GM18858 (cell line): ENCODE data around the gene MZT1.

Experiments
- ATAC-seq: cut with Tn5 transposase; IDR thresholded peaks from one replicate; pipeline ENCODE4 v1.9.1; 2021; ENCODE audit not compliant: unreplicated experiment

MZT1 gene

DNA sequence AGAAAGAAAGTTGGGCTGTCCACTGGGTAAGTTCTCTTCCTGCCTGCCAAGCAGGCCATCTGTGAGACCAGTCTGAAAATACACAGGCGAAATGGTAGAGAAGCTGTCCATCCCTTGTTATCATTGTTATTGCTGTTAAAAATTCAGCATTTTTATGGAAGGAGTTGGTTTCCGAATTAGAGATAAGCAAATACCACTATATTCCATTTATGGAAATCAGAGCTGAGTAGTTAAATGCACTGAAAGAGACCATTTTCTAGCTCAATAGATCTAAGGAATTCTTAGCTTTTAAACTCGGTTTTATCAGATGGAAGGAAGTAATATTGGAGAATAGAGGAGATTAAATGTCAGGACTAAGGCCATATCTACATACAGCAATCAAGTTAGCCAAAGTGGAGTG lies 40.7 kb downstream of the MZT1 start:
- no peak for ATAC-seq

DNA sequence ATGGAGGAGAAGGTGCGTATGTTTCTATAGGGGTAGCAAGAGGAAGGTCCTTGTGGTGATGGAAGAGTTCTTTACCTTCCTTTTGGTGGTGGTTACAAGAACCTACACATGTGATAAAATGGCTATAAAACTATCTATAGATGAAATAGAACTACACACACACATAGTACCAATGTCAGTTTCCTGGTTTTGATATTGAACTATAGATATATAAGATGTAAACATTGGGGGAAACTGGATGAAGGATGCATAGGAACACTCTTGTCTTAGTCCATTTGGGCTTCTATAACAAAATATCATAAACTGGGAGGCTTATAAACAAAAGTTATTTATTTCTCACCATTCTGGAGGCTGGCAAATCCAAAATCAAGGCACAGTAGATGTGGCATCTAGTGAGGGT lies 47.1 kb downstream of the MZT1 start:
- ATAC-seq = no peak

DNA sequence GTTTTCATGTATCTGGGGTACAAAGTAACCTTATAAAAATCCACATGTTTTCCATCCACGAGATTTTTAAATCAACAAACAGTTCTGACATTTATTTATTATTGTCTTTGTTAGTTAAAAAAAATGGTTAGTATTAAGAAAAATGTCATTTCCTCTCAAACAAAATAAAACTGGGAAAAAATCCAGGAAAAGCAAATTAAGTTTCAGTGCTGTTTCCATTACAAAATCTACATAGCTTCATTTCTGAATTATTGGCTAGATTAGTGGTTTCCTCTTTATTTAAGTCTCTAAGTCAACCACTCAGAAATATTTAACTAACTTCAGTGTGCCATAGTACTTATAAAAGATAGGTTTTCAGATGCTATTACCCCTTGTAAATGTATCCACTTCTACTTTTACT lies 49.1 kb downstream of the MZT1 start:
- no peak for ATAC-seq

DNA sequence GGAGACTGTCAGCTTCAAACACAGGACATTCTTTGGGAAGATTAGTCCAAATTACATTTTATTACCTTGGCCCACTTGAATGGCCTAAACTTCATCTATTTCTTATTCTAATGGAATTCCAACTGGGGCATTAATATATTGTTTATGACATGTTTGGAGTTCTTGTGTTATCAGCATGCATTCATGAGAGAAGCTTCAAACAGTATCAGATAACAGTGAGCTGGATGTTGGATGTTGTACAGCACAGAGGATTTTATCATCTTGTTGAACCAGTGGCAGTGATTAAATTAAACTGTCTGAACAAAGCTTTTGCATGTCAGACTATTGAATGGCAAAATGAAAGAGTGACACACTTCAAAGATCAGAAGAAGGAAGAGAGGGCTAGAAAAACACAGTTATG lies 50.0 kb downstream of the MZT1 start:
- ATAC-seq = no peak

DNA sequence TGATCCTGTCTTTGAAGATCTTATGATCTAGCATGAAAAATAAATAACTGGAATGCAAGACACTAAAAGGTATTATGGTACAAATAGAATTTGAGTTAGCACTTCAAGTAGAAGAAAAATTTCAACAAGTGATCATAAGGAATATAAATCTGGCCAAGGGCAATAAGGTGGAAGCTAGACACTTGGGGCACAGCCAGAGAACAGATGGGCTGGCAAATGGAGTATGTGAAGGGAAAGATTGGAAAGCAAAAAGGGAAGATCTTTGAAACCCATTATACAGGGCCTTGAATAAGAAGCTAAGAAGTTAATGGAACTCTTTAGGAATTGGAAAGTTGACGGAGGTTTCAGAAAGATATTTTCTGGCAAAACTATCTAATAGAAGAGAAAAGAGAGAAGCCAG lies 61.0 kb downstream of the MZT1 start:
- ATAC-seq = no peak

DNA sequence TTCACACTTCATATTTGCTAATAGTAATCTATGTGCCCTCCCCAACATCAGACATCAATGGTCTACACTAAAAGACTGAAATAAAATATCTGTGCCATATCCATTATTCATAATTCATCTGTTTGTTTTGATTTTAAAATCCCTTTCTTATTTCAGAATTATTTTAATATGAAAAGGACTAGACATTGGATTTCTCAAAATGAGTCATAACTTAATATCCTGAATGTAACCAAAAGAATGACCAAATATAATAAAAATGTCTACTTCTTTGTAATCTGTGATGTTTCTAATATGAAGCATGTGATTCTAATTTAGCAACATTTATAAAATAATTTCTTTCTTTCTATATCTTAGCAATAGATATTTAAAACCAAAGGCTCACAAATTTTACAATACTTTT lies 64.9 kb downstream of the MZT1 start:
- no peak for ATAC-seq
